GM21447 (cell line): Measurements from ENCODE around the gene ADGRV1.

Experiments used
- ATAC-seq: cut with Tn5 transposase; IDR thresholded peaks from one replicate; pipeline ENCODE4 v1.9.1; 2021; ENCODE audit not compliant: unreplicated experiment

Gene ADGRV1

DNA sequence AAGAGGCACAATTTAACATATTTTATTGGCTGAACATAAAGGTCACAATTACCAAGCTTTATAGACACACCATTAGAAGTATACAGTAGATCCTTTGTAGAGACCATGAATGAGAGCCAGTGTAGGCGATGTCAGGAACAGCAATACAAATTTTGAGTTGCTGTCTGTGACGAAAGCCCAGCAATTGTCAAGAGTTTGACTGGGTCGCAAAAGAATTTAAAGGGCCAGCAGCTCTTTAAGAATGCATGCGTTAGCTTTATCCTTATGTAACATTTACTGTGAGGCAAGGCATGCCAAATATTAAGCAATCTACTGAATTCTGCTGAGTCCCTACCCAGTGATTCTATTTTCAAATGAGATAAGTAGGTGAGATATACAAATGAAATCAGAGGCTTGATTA is 587.6 kb downstream of the ADGRV1 start:
- ATAC-seq, result no peak

DNA sequence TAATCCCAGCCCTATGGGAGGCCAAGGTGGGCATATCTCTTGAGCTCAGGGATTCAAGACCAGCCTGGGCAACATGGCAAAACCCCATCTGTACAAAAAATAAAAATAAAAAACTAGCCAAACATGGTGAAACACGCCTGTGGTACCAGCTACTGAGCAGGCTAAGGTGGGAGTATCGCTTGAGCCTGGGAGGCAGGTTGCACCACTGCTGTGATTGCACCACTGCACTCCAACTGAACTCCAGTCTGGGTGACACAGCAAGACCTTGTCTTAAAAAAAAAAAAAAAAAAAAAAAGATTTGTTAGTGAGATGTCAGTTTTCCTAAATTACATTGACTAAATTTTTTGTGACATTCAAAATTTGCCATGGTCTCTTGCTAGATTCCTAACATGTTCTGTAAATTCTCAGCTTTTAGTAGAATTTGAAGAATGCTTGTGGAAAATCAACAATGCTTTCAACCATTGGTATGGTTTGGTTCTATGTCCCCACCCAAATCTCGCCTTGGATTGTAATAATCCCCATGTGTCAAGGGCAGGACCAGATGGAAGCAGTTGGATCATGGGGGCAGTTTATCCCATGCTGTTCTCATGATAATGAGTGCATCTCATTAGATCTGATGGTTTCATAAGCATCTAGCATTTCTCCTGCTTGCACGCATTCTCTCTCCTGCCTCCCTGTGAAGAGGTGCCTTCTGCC is 588.5 kb downstream of the ADGRV1 start:
- ATAC-seq, result no peak

DNA sequence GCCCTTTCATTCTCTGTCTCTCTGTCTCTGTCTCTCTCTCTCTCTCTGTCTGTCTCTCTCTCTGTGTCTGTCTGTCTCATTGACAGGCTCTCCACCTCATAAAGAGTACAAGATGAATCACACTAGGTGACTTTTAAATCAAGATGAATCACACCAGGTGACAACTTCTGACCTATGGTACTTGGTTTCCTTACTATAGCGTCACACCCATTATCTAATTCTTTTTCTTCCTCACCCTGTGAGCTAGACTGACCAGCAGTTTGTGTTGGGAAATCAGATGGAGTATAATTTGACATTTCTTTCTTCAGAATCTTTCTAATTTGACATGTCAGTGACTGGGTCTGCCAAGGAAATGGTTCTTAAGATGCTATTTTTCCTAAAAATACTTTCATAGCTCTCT is 591.6 kb downstream of the ADGRV1 start:
- no peak for ATAC-seq

- ATAC-seq, result no peak
Observed at GRCh38 chr5:91150636-91151035, 592.0 kb downstream of the ADGRV1 start.

GRCh38 chr5:91151947-91152346 is 593.4 kb downstream of the ADGRV1 start:
- no peak for ATAC-seq

GRCh38 chr5:91154338-91154737 is 595.7 kb downstream of the ADGRV1 start:
- no peak for ATAC-seq

- ATAC-seq, result no peak
Observed at GRCh38 chr5:91155274-91155673, 596.7 kb downstream of the ADGRV1 start.

DNA sequence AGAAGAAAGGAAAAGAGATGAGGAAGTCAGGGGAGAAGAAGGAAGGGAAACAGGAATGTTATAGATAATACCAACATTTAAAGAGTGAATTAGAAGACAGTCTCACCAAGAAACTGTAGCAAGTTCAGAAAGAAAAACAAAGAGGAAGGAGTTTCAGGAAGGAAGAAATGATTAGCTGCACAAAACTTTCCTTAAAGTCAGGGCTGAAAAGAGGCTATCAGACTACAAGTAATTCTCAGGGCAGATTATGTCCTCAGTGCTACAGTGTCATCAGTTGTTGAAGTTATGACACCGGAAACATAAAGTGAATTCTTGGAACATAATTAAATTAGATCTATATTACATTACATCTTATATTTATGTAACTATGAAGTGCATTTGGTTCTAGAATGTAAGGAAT is 597.6 kb downstream of the ADGRV1 start:
- ATAC-seq, result no peak

GRCh38 chr5:91158011-91158410 is 599.4 kb downstream of the ADGRV1 start:
- ATAC-seq, result no peak

DNA sequence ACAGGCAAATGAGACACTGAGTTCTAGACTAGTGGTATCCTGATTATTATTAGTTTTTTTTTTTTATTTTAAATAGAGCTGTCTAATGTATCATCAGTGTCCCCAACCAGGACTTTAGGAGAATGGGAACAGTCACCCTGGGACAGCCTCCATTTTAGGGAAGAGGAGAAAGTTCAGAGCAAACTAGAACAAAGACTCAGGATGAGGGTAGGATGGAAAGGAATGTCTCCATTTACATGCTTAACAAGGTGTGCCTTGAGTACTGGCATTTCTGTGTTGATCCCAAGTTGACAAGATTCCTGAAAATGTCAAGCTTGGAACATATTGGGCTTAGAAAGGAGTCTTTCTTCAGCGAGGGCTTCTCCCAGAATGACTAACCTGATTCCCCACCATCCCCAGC is 601.0 kb downstream of the ADGRV1 start:
- no peak for ATAC-seq

DNA sequence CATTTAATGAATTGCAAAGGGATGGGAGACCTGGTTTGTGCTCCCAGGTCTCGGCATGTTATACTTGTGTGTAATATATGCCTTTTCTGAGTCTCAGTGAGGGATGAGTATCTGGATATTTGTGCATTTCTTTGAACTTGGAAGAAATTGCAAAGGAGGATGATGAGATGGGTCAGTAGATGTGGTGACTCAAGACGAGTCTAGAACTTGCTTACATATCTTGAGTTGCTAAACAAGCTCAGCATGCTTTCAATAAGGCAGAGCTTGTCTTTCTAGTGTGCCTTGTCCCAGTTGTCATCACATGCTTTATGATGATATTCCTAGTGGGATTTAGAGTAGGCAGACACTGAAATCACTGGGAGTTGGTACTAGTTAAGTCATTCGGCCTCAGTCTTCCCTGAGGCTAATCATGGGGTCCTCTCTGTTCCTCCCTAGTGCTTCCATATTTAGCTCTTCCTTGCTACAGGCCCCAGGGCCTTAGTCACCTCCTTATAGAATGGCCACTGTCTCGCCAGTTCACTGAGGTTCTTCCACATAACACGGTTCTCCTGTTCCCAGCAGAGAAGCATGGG is 602.2 kb downstream of the ADGRV1 start:
- ATAC-seq, result no peak

DNA sequence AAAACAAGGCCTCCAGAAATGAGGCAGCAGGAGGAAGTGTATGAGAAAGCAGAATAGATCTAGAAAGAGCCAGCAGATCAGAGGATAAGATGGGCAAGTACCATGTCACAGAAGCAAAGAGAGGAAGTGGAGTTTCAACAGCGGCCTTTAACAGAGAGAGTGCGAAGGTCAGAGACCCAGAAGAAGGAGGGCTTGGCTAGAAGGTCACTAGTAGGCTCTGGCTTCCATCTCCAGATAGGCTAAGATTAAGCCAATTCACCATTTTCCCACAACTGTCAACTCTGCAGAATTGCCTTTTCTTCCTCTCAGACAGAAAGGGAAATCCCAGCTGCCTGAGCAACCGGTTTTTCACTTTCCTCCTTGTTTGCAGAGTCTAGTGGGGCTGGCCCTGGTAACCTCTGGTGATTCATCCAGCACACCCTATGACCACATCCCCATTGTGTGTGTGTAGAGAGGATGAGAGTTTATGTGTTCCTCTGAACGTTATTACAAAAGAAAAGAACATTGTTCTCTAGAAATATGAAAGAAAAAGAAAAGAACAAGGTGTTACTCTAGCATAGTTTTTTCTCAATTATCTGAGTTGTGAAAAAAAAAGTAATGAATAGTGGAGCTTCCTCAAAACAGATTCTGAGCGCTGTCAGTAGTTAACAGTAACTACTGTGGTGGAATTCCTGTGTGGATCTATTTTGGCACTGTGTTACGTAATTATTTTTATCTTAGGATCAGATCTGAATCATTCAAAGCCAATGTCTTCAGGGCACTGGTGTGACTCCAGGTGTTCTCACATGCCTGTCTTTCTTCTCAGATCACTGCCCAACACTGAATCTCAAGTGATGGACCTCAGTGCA is 604.2 kb downstream of the ADGRV1 start:
- peak; percentile 100 for ATAC-seq

- ATAC-seq, result no peak
Observed at GRCh38 chr5:91164424-91164823, 605.8 kb downstream of the ADGRV1 start.

- ATAC-seq, result no peak
Observed at GRCh38 chr5:91166059-91166807, 607.6 kb downstream of the ADGRV1 start.

DNA sequence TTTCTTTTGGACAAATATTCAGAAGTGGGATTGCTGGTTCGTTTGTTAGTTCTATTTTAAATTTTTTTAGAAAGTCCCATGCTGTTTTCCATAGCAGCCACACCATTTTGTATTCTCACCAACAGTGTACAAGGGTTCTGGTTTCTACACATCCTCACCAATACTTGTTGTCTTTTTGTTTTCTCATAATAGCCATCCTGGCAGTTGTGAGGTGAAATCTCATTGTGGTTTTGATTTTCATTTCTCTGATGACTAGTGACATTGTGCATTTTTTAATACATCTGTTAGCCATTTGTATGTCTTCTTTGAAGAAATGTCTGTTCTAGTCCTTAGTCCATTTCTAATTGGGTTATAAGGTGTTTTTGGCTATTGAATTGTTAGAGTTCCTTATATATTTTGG is 610.3 kb downstream of the ADGRV1 start:
- no peak for ATAC-seq

GRCh38 chr5:91170266-91170665 is 611.7 kb downstream of the ADGRV1 start:
- ATAC-seq, result no peak

DNA sequence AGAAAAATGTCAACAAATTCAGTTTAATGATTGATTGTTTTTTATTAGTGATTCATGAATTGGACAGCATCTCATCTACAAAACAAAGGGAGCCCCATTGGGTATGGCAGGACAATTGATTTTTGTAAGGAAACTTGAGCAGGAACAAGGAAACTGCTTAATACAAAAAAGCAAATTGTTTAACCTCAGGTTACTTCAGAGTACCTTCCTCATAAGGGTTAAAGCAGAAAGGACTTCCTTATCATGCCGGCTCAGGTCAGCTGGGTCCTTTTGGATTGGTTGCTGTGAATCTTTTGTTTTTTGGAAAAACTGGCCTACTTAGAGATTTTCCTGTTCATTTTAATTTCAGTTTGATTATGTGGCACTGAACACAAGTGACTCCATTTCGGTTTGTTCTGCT is 612.7 kb downstream of the ADGRV1 start:
- no peak for ATAC-seq

- no peak for ATAC-seq
Observed at GRCh38 chr5:91174396-91174795, 615.8 kb downstream of the ADGRV1 start.

DNA sequence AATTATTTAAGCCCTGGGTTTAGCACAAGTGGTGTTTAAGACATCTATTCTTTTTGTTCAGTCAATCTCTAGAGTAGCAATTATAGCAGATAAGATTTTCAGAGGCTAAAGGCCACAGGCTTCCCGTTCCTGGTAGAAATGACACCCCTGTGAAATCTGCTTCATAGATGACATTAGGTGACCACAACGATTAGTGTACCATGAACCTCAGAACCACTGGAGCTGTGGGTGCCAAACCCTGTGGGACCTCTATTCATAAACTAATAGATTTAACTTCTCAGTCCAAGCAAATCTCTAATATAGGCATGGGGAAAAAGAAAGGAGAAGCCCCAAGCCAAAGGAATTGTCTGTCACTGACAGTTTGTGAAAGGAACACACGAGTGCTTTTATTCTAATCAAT is 617.1 kb downstream of the ADGRV1 start:
- no peak for ATAC-seq

GRCh38 chr5:91176288-91177016 is 617.9 kb downstream of the ADGRV1 start:
- no peak for ATAC-seq

DNA sequence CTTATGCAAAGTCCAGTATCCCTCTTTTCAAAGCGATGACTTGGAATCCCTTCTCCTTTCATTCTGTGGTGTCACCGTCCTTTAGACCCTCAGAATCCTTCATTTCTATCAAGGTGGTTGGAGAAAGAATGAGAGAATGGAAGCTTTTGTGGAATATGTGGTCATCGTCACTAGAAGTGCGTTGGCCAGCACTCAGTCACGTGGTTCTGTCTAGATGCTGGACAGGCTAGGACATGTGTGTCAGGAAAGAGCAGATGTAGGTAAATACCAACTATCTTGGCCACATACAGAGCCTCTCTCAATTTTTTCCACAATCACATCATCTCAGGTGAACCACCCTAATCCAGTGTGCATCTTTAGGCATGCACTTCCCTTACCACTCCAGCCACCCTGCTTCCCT is 618.5 kb downstream of the ADGRV1 start:
- ATAC-seq, result no peak
